Osteoblast (primary cell): ENCODE measurements around the gene SLC25A21. TPM values are rescaled to one million over a fixed set of nuclear protein-coding genes. Genes with fewer than 3 reads are reported as not detected.

Source experiments
- DNase-seq: peaks from one replicate; pipeline ENCODE4 v3.0.0; 2011; ENCODE audit warnings: low spot score, mixed read lengths; ENCODE audit not compliant: insufficient read length; ENCODE audit errors: missing footprints
- H2AFZ ChIP-seq: 2 replicates; pipeline ENCODE4 v1.6.0; 2011; ENCODE audit warnings: mild to moderate bottlenecking, low read length
- H3K27ac ChIP-seq: 2 replicates; pipeline ENCODE4 v1.5.1; 2011; ENCODE audit warnings: mild to moderate bottlenecking, low read depth, low read length, moderate library complexity
- H3K27me3 ChIP-seq: 2 replicates; pipeline ENCODE4 v1.6.0; 2012; ENCODE audit warnings: mild to moderate bottlenecking, control low read depth, inconsistent platforms, low read length, moderate library complexity; ENCODE audit not compliant: insufficient read depth
- H3K36me3 ChIP-seq: 2 replicates; pipeline ENCODE4 v1.5.1; 2011; ENCODE audit warnings: mild to moderate bottlenecking, low read length, control low read depth, moderate library complexity; ENCODE audit not compliant: insufficient read depth
- H3K4me1 ChIP-seq: 2 replicates; pipeline ENCODE4 v1.5.1; 2011; ENCODE audit warnings: mild to moderate bottlenecking, low read length, control low read depth, moderate library complexity; ENCODE audit not compliant: insufficient read depth
- H3K4me2 ChIP-seq: 2 replicates; pipeline ENCODE4 v1.6.0; 2011; ENCODE audit warnings: mild to moderate bottlenecking, low read length; ENCODE audit not compliant: insufficient read depth
- H3K4me3 ChIP-seq: fragments of 200-600 bp; sonication (generic); 3 replicates; pipeline ENCODE4 v1.5.1; 2012; ENCODE audit warnings: mild to moderate bottlenecking, low read length, inconsistent platforms; ENCODE audit not compliant: insufficient read depth
- H3K79me2 ChIP-seq: 2 replicates; pipeline ENCODE4 v1.6.0; 2012; ENCODE audit warnings: mild to moderate bottlenecking, low read length, control low read depth, inconsistent platforms; ENCODE audit not compliant: insufficient read depth
- H3K9me3 ChIP-seq: 2 replicates; pipeline ENCODE4 v1.5.1; 2011; ENCODE audit warnings: low read depth, low read length, control low read depth
- H4K20me1 ChIP-seq: 2 replicates; pipeline ENCODE4 v1.6.0; 2012; ENCODE audit warnings: mild to moderate bottlenecking, low read length, control low read depth; ENCODE audit not compliant: insufficient read depth
- total RNA-seq: library from RNA; depleted of rRNA; stranded (reverse); fragments of >200 nt; gene quantifications from 2 replicates; pipeline ENCODE4 v1.2.3, GENCODE V29; 2012
- TF ChIP-seq, protein P1 (sequence below): IDR thresholded peaks from 2 replicates; pipeline ENCODE4 v1.5.1; 2011; ENCODE audit warnings: mild to moderate bottlenecking, low read depth, low read length, moderate library complexity; ENCODE audit errors: extremely low read depth

The SLC25A21 gene
- total RNA-seq, 1 donor: 0.72 TPM

DNA sequence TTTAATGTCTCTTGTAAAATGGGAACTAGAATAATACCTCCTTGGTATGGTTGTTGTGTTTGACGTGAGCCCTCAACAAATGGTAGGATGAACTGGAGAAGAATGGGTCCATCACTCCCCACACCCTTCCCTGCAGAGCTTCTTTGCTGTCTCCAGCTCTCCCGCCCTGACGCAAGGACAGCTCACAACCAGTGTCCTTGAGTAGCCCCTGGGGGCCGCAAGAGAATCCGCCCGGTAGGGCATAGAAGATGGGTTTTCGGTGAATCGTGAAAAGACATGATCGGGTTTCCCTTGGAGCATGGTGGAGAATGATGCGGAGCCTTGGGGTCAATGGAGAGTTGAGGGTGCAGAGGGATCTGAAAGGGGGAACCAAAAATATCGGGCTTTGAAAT is 516.8 kb downstream of the SLC25A21 start:
- no peak overlapping the region for H3K4me2 ChIP-seq
- TF ChIP-seq, protein P1, sequence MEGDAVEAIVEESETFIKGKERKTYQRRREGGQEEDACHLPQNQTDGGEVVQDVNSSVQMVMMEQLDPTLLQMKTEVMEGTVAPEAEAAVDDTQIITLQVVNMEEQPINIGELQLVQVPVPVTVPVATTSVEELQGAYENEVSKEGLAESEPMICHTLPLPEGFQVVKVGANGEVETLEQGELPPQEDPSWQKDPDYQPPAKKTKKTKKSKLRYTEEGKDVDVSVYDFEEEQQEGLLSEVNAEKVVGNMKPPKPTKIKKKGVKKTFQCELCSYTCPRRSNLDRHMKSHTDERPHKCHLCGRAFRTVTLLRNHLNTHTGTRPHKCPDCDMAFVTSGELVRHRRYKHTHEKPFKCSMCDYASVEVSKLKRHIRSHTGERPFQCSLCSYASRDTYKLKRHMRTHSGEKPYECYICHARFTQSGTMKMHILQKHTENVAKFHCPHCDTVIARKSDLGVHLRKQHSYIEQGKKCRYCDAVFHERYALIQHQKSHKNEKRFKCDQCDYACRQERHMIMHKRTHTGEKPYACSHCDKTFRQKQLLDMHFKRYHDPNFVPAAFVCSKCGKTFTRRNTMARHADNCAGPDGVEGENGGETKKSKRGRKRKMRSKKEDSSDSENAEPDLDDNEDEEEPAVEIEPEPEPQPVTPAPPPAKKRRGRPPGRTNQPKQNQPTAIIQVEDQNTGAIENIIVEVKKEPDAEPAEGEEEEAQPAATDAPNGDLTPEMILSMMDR: no peak
- DNase-seq: no peak

DNA sequence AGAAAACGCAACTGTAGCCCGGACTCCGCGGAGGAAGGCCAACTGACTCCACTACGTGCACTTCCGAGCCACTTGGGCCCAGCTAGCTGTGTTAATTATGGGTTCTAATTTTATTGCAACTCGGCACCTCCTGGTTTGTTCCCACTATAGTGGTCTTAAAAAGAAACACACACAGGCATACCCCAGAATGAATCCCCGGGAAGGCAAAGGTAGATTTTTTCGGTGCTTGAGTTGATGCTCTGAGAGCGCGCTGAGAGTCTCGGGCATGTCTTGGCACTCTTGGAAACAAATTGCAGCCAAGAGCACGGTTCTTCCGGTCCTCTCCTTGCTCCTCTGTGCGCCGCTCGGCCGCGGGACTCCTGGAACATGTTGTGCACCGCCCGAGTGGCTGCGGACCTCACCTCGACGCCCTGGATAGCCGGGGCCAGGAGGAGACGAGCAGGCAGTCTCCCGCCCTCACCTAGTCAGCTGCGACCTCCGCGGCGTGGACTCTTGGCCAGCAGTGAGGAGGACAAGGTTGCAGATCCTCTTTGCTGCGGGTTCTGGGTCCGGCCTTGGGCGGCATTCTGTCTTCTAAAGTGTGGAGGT is 517.5 kb downstream of the SLC25A21 start:
- Histone ChIP-seq H3K4me1 (no peaks in the 10 kb centered on the region), H3K4me2 (no peak overlapping the region), H4K20me1 (no peaks in the 10 kb centered on the region), H3K4me3 (no peak overlapping the region), H3K79me2 (no peaks in the 10 kb centered on the region), H3K27ac (no peak overlapping the region), H3K9me3 (no peaks in the 10 kb centered on the region), H2AFZ (no peak overlapping the region), H3K27me3 (peaks cover 92% of the 10 kb centered on the region), H3K36me3 (no peaks in the 10 kb centered on the region)
- TF ChIP-seq, protein P1: no peak
- DNase-seq: no peak

More for the DNA sequence above, 516.8 kb downstream of the SLC25A21 start:
- H3K4me1 ChIP-seq: no peaks in the 10 kb centered on the region
- no peaks in the 10 kb centered on the region for H3K79me2 ChIP-seq
- H4K20me1 ChIP-seq: no peaks in the 10 kb centered on the region
- H2AFZ ChIP-seq: no peak overlapping the region
- peaks cover 93% of the 10 kb centered on the region for H3K27me3 ChIP-seq
- H3K36me3 ChIP-seq: no peaks in the 10 kb centered on the region
- no peak overlapping the region for H3K27ac ChIP-seq
- H3K9me3 ChIP-seq: no peaks in the 10 kb centered on the region
- H3K4me3 ChIP-seq: no peak overlapping the region

DNA sequence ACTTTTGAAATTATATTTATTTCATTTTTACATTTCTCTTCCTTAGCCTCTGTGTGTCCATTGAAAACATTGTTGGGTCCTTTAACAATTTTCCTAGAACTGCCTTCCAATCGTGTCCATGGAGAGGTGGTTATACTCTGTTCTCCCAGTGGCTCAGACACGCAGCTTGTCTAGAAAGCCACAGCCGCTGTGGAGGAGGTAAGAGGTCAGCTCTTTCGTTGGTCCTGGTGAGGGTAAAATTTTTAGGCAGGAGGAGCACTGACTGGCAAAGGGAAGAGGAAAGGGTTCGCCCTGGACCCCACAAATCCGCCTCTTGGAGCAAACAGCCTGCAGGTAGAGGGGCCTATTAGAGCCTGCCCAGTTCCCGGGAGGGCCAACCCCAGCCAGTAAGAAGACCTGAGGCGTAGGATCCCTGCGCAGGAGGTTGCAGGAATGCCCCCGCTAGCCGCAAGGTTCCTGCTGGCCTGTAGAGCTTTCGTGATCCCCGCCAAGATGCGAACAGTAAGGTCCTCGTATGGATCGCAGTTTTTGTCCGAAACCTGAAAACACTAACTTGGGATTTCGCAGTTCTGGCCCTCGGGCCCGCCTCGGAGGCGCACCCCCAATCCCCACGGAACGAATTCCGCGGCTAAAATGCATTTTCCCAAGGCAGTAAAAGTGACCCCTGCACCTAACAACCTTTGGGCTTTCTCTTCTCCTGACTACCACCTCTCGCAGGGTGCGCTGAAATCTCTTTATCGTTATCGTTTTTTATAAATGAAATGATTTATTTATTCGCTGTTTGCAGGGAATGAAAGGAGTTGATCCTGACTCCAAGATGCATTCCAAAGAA is 518.2 kb downstream of the SLC25A21 start:
- no peak overlapping the region for H3K4me3 ChIP-seq
- H3K4me1 ChIP-seq: no peaks in the 10 kb centered on the region
- H3K27ac ChIP-seq: no peak overlapping the region
- H3K4me2 ChIP-seq: no peak overlapping the region
- no peaks in the 10 kb centered on the region for H3K9me3 ChIP-seq
- H2AFZ ChIP-seq: no peak overlapping the region
- H3K79me2 ChIP-seq: no peaks in the 10 kb centered on the region
- H4K20me1 ChIP-seq: no peaks in the 10 kb centered on the region
- peaks cover 92% of the 10 kb centered on the region for H3K27me3 ChIP-seq
- no peaks in the 10 kb centered on the region for H3K36me3 ChIP-seq
- TF ChIP-seq, protein P1: no peak
- no peak for DNase-seq

GRCh38 chr14:36653413-36653812 is 519.0 kb downstream of the SLC25A21 start:
- Histone ChIP-seq H3K9me3 (no peaks in the 10 kb centered on the region), H3K36me3 (no peaks in the 10 kb centered on the region), H4K20me1 (no peaks in the 10 kb centered on the region), H2AFZ (no peak overlapping the region), H3K4me1 (no peaks in the 10 kb centered on the region), H3K27ac (no peak overlapping the region), H3K4me3 (no peak overlapping the region), H3K27me3 (peaks cover 91% of the 10 kb centered on the region), H3K79me2 (no peaks in the 10 kb centered on the region), H3K4me2 (no peak overlapping the region)
- DNase-seq: no peak
- TF ChIP-seq, protein P1: no peak
